Esophagus mucosa (tissue), 1 donor: ENCODE data around the gene RNF114. TPM values are rescaled to one million over a fixed set of nuclear protein-coding genes. Genes with fewer than 3 reads are reported as not detected.
"Not testable (repeated sequence)": the region's sequence is repeated elsewhere in the genome, so short reads cannot be mapped to it uniquely, and the experiment has no call there.

ENCODE experiments used
- ATAC-seq: fragments of 200-7000 bp; cut with Tn5 transposase; one replicate; pipeline ENCODE4 v1.9.1; 2020
- total RNA-seq: library from RNA; stranded (reverse); gene quantifications from one replicate; pipeline ENCODE4 v1.2.4, GENCODE V29; 2023
- donor health status: DM: yes; HTN: yes; CAD: no.

The RNF114 gene
- total RNA-seq, 1 donor from 2014 or later, result 36.1 TPM

- ATAC-seq, result no peak
Measured at GRCh38 chr20:49987015-49987867, 51.0 kb downstream of the RNF114 start.

- ATAC-seq, result no peak
Measured at GRCh38 chr20:49987868-49988690, 51.9 kb downstream of the RNF114 start.

GRCh38 chr20:49989234-49990065 is 53.3 kb downstream of the RNF114 start:
- ATAC-seq, result peak; percentile 22

- no peak for ATAC-seq
Measured at GRCh38 chr20:49990271-49990720, 54.1 kb downstream of the RNF114 start.

GRCh38 chr20:49993301-49993751 is 57.1 kb downstream of the RNF114 start:
- peak; percentile 19 for ATAC-seq

GRCh38 chr20:49995586-49995985 is 59.4 kb downstream of the RNF114 start:
- ATAC-seq, result no peak

- ATAC-seq, result not testable (repeated sequence)
Measured at GRCh38 chr20:49998478-49999188, 62.4 kb downstream of the RNF114 start.

- ATAC-seq, result no peak
Measured at GRCh38 chr20:49999329-49999728, 63.1 kb downstream of the RNF114 start.

GRCh38 chr20:50000548-50001222 is 64.5 kb downstream of the RNF114 start:
- ATAC-seq, result not testable (repeated sequence)

GRCh38 chr20:50001784-50002311 is 65.7 kb downstream of the RNF114 start:
- ATAC-seq, result no peak

- peak; percentile 81 for ATAC-seq
Measured at GRCh38 chr20:50003253-50003656, 67.1 kb downstream of the RNF114 start.

Other genes with a start within 250 kb of the RNF114 start
- gene B4GALT5, start 222.5 kb upstream of the RNF114 start, total RNA-seq, result 31.3 TPM
- gene SLC9A8, start 123.6 kb upstream of the RNF114 start, total RNA-seq, result 12.0 TPM
- 4.1 TPM for gene SPATA2, start 20.9 kb upstream of the RNF114 start, total RNA-seq
- 0.36 TPM for gene SNAI1, start 46.6 kb downstream of the RNF114 start, total RNA-seq
- 75.6 TPM for gene UBE2V1, start 176.8 kb downstream of the RNF114 start, total RNA-seq
- 27.0 TPM for gene PEDS1, start 217.3 kb downstream of the RNF114 start, total RNA-seq